ENCODE results near the gene CHRNA10. TPM values are rescaled to one million over a fixed set of nuclear protein-coding genes. Genes with fewer than 3 reads are reported as not detected.
A peak's percentile ranks its signal among the peaks of the same experiment; 100 is the strongest.

The CHRNA10 gene
- total and polyA plus RNA-seq, 2 experiments from 2014 or later = 1.1 TPM; not detected in 1

GRCh38 chr11:3703383-3703782 lies 32.2 kb upstream of the CHRNA10 start:
- Histone ChIP-seq H3K4me3 (no peak overlapping the region), H3K27ac (no peak overlapping the region), H3K4me1 (ENCODE audit: low read depth) (no peaks in the 10 kb centered on the region), H3K27me3 (no peaks in the 10 kb centered on the region), H3K36me3 (peaks cover 59% of the 10 kb centered on the region), H3K9me3 (ENCODE audit: low read depth) (no peaks in the 10 kb centered on the region)
- no peak for TF ChIP-seq CTCF (IDR thresholded peaks at IDR 0.05; ENCODE audit: low read depth, low read length)
- DNase-seq (ENCODE audit: low read depth in 1 of 2, low spot score in 1 of 2) = no peak

- no peaks in the 10 kb centered on the region for H3K27me3 ChIP-seq
- H3K9me3 ChIP-seq (ENCODE audit: low read depth) = no peaks in the 10 kb centered on the region
- H3K27ac ChIP-seq = no peak overlapping the region
- peaks cover 71% of the 10 kb centered on the region for H3K36me3 ChIP-seq
- H3K4me3 ChIP-seq = no peak overlapping the region
- H3K4me1 ChIP-seq (ENCODE audit: low read depth) = no peaks in the 10 kb centered on the region
- DNase-seq (ENCODE audit: low read depth in 1 of 2, low spot score in 1 of 2) = no peak
- TF ChIP-seq CTCF (IDR thresholded peaks at IDR 0.05; ENCODE audit: low read depth, low read length) = no peak
Observed at GRCh38 chr11:3700910-3701309, 29.7 kb upstream of the CHRNA10 start.

- H3K9me3 ChIP-seq (ENCODE audit: low read depth) = no peaks in the 10 kb centered on the region
- no peaks in the 10 kb centered on the region for H3K4me1 ChIP-seq (ENCODE audit: low read depth)
- no peak overlapping the region for H3K27ac ChIP-seq
- no peak overlapping the region for H3K4me3 ChIP-seq
- peaks cover 73% of the 10 kb centered on the region for H3K36me3 ChIP-seq
- DNase-seq (ENCODE audit: low read depth in 1 of 2, low spot score in 1 of 2) = no peak
- no peaks in the 10 kb centered on the region for H3K27me3 ChIP-seq
- no peak for TF ChIP-seq CTCF (IDR thresholded peaks at IDR 0.05; ENCODE audit: low read depth, low read length)
Observed at GRCh38 chr11:3700410-3700809, 29.2 kb upstream of the CHRNA10 start.

GRCh38 chr11:3686751-3687150 lies 15.6 kb upstream of the CHRNA10 start:
- peaks cover 56% of the 10 kb centered on the region for H3K36me3 ChIP-seq
- TF ChIP-seq CTCF (IDR thresholded peaks at IDR 0.05; ENCODE audit: low read depth, low read length) = no peak
- no peak for DNase-seq (ENCODE audit: low read depth in 1 of 2, low spot score in 1 of 2)
- H3K27ac ChIP-seq = no peak overlapping the region
- H3K27me3 ChIP-seq = no peaks in the 10 kb centered on the region
- H3K4me1 ChIP-seq (ENCODE audit: low read depth) = no peaks in the 10 kb centered on the region
- H3K9me3 ChIP-seq (ENCODE audit: low read depth) = no peaks in the 10 kb centered on the region
- H3K4me3 ChIP-seq = no peak overlapping the region

GRCh38 chr11:3685923-3686322 lies 14.7 kb upstream of the CHRNA10 start:
- H3K27me3 ChIP-seq = no peaks in the 10 kb centered on the region
- peak; percentile 5 to 7 for DNase-seq (ENCODE audit: low read depth in 1 of 2, low spot score in 1 of 2)
- no peaks in the 10 kb centered on the region for H3K4me1 ChIP-seq (ENCODE audit: low read depth)
- H3K27ac ChIP-seq = peak overlapping the region; percentile 63
- no peak overlapping the region for H3K4me3 ChIP-seq
- no peaks in the 10 kb centered on the region for H3K9me3 ChIP-seq (ENCODE audit: low read depth)
- peaks cover 55% of the 10 kb centered on the region for H3K36me3 ChIP-seq
- no peak for TF ChIP-seq CTCF (IDR thresholded peaks at IDR 0.05; ENCODE audit: low read depth, low read length)

- TF ChIP-seq CTCF (IDR thresholded peaks at IDR 0.05; ENCODE audit: low read depth, low read length) = no peak
- DNase-seq (ENCODE audit: low read depth in 1 of 2, low spot score in 1 of 2) = no peak
- Histone ChIP-seq H3K9me3 (ENCODE audit: low read depth) (no peaks in the 10 kb centered on the region), H3K4me3 (no peak overlapping the region), H3K4me1 (ENCODE audit: low read depth) (no peaks in the 10 kb centered on the region), H3K36me3 (peaks cover 52% of the 10 kb centered on the region), H3K27me3 (no peaks in the 10 kb centered on the region), H3K27ac (no peak overlapping the region)
Observed at GRCh38 chr11:3684819-3685172, 13.6 kb upstream of the CHRNA10 start.
